HG02884 (cell line): ENCODE measurements around the gene ALPK1.
"Not testable (repeated sequence)": the region's sequence is repeated elsewhere in the genome, so short reads cannot be mapped to it uniquely, and the experiment has no call there.

Experiments used
- ATAC-seq: cut with Tn5 transposase; IDR thresholded peaks from one replicate; pipeline ENCODE4 v1.9.1; 2021; ENCODE audit warnings: mild to moderate bottlenecking, moderate library complexity; ENCODE audit not compliant: unreplicated experiment

Gene ALPK1

DNA sequence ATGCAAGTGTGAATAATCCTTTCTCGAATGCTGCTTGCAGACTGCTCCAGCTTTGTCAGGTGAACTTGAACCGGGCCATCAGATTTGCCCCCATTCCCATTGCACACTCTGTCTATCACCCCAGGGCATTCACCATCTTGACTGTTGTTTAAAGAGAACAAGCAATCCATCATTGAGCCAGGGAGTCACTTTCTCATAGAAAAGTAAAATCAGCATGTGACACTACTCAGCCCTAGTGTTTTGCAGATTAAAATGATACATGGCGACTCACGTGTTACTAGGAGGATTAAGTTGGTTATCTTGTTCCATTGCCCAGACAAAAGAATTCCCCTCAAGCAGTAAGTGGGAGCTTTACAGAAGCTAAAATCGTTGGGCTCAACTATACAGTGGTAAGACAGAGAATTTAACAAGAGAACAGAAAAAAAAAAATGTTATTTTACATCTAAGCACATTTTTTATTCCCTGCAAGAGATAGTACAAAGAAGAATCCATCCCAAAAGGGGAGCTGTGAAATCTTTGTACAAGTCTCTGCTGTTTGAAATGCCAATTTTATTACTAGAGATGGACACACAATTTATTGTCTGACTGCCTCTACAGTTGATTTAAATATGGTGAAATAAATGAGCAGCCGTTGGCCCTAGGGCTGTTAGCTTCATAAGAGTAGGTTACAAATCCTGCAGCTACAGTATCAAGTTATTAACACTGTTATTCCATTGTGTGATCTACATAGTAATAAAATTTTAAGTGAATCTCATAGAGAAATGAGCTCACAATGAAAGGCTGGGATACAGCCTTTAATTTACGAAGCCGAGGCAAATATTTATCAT is 151.3 kb downstream of the ALPK1 start:
- no peak for ATAC-seq

DNA sequence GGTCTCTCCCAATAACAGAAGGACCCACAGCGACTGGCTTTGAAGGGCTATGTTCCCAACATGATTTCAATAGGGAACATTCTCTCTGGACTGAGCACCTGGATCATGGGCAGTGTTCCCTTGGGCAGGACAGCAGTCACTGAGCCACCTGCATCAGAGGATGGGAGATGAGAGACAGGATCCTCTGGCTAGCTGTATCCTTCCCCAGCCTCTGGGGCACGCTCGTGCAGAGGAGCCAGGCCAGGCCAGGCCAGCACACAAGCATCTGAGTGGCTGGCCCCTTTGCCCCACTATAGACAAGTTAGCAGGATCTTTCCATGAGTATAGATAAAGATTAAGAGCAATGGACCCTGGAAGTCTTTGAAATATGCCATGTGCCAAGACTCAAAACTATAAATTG is 152.5 kb downstream of the ALPK1 start:
- no peak for ATAC-seq

- ATAC-seq = no peak
Observed at GRCh38 chr4:112451104-112451503, 153.9 kb downstream of the ALPK1 start.

DNA sequence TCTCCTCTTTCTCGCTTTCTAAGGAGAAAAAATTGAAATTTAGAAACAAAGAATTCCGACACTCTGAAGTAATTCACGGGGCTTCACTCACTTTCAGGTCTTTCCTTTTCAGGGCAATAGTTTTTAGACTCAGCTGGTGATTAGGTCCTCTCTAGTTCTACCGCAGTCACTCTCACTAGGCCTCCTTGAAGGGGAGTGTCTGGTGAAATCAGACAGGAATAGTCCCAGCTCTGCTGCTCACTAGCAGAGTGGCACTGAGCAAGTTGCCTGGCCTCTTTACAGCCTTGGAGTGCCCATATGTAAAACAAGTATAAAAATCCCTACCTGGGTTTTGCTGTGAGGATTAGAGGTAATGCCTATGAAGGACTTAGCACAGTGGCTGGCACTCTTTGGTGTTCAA is 154.7 kb downstream of the ALPK1 start:
- no peak for ATAC-seq

DNA sequence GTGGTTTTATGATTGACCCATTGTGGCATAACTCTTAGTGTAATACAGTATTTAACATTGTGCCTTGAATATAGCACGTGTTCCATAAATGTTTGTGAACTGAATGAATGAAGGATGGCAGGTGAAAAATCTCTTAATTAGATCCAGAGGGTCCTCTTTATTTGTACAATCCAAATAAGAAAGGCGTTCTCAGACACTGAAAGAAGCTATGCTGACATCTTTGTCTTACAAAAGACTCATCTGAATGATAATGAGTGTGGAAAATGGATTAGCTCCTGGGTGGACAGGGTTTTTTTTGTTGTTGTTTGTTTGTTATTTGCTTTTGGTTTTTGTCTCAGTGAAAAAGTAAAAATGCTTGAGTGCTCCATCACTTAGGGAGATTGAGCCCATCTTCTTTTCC is 156.2 kb downstream of the ALPK1 start:
- no peak for ATAC-seq

DNA sequence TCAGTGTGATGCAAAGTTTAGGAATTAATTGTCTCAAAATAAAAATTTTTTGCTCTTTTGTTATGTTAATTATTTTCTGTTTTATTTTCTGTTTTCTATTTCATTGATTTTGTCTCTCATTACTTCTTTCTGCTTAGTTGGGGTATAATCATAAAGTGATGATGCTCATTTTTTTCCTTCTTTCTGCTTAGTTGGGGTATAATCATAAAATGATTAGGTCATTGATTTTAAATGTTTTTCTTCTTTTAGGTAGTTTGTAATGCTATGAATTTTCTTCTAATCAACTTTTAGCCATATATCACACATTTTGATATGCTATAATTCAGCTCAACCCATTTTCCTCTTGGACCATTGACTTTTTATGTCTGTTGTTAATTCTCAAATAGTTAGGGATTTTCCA is 175.1 kb downstream of the ALPK1 start:
- ATAC-seq = no peak

DNA sequence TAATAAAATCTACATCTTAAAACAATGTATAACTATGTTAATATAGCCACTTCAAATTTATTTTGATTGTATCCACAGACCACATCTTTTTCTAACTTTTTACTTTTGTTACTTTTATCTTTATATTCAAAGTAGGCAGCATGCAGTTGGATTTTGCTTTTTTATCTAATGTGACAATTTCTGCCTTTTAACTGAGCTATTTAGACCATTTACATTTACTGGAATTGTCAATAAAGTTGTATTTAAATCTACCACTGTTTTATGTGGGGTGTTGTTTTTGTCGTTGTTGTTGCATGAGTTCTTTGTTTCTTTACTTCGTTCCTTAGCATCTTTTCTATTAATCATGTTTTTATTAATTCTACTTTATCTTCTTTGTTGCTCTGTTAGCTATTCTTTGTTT is 176.8 kb downstream of the ALPK1 start:
- ATAC-seq = no peak

- ATAC-seq = no peak
Observed at GRCh38 chr4:112485930-112486329, 188.8 kb downstream of the ALPK1 start.

DNA sequence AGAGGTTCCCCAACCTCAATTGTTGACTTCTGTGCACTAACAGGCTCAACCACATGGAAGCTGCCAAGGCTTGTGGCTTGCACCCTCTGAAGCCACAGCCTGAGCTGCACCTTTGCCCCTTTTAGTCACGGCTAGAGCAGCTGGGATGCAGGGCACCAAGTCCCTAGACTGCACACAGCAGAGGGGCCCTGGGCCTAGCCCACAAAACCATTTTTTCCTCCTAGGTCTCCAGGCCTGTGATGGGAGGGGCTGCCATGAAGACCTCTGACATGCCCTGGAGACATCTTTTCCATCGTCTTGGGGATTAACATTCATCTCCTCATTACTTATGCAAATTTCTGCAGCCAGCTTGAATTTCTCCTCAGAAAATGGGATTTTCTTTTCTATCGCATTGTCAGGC is 193.6 kb downstream of the ALPK1 start:
- ATAC-seq = not testable (repeated sequence)
